Heart right ventricle (tissue), 16 donors: Measurements from ENCODE around the gene TMEM100. TPM values are rescaled to one million over a fixed set of nuclear protein-coding genes. Genes with fewer than 3 reads are reported as not detected.

Experiments used
- ATAC-seq, 8 donors: fragments of 200-7000 bp; cut with Tn5 transposase; one replicate each; pipeline ENCODE4 v1.9.1; 2020; ENCODE audit warnings: mild to moderate bottlenecking in 8 of 8, moderate library complexity in 8 of 8, moderate number of reproducible peaks in 1 of 8
- DNase-seq, 2 donors: peaks; one replicate each; pipeline ENCODE4 v3.0.0-alpha.2; 2020
- H3K27ac ChIP-seq, 10 donors: fragments of 200-600 bp; sonication (generic) in 2 of 10; one replicate each; pipeline versions ENCODE4 v1.5.0 to v1.8.0; 2020 to 2022; ENCODE audit warnings: mild to moderate bottlenecking in 3 of 10
- H3K27me3 ChIP-seq, 7 donors: fragments of 200-600 bp; one replicate each; pipeline ENCODE4 v1.8.0; 2021 to 2022; ENCODE audit warnings: mild to moderate bottlenecking in 2 of 7
- H3K36me3 ChIP-seq, 9 donors: fragments of 200-600 bp; sonication (generic) in 1 of 9; one replicate each; pipeline versions ENCODE4 v1.5.0 to v1.8.0; 2020 to 2022; ENCODE audit warnings: mild to moderate bottlenecking in 2 of 9
- H3K4me1 ChIP-seq, 9 donors: fragments of 200-600 bp; sonication (generic) in 1 of 9; one replicate each; pipeline versions ENCODE4 v1.5.0 to v1.8.0; 2020 to 2022; ENCODE audit warnings: mild to moderate bottlenecking in 4 of 9
- H3K4me3 ChIP-seq, 10 donors: fragments of 200-600 bp; sonication (generic) in 2 of 10; one replicate each; pipeline versions ENCODE4 v1.5.0 to v1.8.0; 2020 to 2022; ENCODE audit warnings: mild to moderate bottlenecking in 7 of 10, moderate library complexity in 2 of 10
- H3K9me3 ChIP-seq, 11 donors: fragments of 200-600 bp in 10 of 11; sonication (generic) in 2 of 11; one replicate each; pipeline versions ENCODE4 v1.5.0 to v1.8.0; 2013 to 2022; ENCODE audit warnings: mild to moderate bottlenecking in 2 of 11, control low read depth in 1 of 11, moderate library complexity in 1 of 11
- CTCF ChIP-seq, 9 donors: fragments of 200-600 bp; sonication (generic) in 2 of 9; IDR thresholded peaks; one replicate each; pipeline versions ENCODE4 v1.5.0 to v1.8.0; 2021 to 2022; ENCODE audit warnings: antibody characterized with exemption in 9 of 9, mild to moderate bottlenecking in 5 of 9, moderate library complexity in 1 of 9
- WGBS, 2 donors: extraction: QIAGEN DNeasy Blood & Tissue Kit; methylation state at CpG; one replicate each; pipeline ENCODE4 v1.1.7; 2013; ENCODE audit warnings: inconsistent platforms in 1 of 2; 5-methylcytosine and 5-hydroxymethylcytosine counted together
- intact Hi-C, 10 donors: fragments of 100-400 bp; cut with DNase I; formaldehyde crosslinking; loops; one replicate each; pipeline versions ENCODE4 v1.11.1 to v1.14.2; 2022
- polyA plus RNA-seq, 2 donors: library from polyadenylated mRNA; stranded (reverse); fragments of 200-250 nt; gene quantifications; one replicate each; pipeline ENCODE4 v1.2.3, GENCODE V29; 2013
- total RNA-seq, 10 donors: library from RNA; stranded (reverse); fragmentation: NEBNext Ultra II Directional in 3 of 10; extraction: Animal tissue kit (Norgen Biotek cat#: 25700) in 3 of 10; gene quantifications; one replicate each; pipeline versions ENCODE4 v1.2.1 to v1.2.4, GENCODE V29; 2021 to 2023
- donor health status: Arrhythmogenic right ventricular cardiomyopathy.
- donor health status: ischemic (EF 13 %, LVEDD 7.1; RV severe dilation, severe dysfunction).
- donor health status: healthy with polysubstance abuse.
- donor health status: DM: no; HTN: yes; CAD: no.
- donor health status: DM: no; HTN: no; CAD: no.
- donor health status: ischemic (EF 25% LVEDD 6.9; RV normal size, moderate dysfunction).
- donor health status: ischemic (EF 25% LVEDD 5.7; RV mildly dilated, moderate dysfunction).
- donor health status: healthy.
- donor health status: DM: yes; HTN: yes; CAD: no.
- donor health status: Ischemic cardiomyopathy.
- donor health status: ischemic (EF 35%, LVEDD 5.7; RV mildly dilated, moderate dysfunction).
- donor health status: nonischemic (EF 11% LVEDD 7.7; RV severe dilation, severe dysfunction).
- donor health status: DM: yes; HTN: yes; CAD: no.
- donor health status: PGD.
- donor health status: ischemic (EF 29% LVEDD 5.4; RV normal size, mild dysfunction).
- donor health status: nonischemic (EF 23%, LVEDD 6.1; RV moderate dilation, normal function).

TMEM100 gene
- total and polyA plus RNA-seq, 12 donors: 1.6 to 12.1 (median 6.1) TPM

DNA sequence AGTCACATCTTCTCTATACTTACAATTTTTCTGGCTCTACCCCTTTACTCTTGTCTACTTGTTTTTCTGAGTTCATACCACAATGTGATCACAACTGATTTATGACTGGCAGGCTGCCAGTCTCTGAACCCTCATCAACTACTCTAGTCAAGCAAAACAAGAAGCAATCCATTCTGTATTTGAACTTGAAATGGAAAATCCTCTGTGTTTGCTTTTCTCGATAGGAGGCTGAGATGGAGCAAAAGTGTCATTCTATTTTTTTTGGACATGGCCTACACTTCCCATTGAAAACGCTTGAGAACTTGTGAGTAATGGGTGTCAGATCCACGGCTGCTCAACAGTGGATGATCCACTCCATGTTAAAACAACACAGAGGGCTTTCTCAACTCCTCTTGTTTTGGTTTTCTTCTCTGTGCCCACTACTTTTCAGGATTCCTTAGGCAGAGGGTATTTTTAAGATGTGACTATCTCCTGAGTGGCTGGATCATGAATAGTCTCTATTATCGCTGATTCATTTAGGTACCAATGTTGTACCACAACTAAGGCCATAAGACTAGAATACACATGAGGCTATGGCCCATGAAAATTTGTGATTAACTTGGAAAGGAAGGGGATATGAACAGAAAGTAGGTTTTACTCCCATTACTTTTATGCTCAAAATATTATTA lies 11.7 kb downstream of the TMEM100 start:
- WGBS, 2 donors: 85 to 89% methylated on average over 4 of the region's 4 CpGs
- Histone ChIP-seq H3K9me3 (no peaks in the 10 kb centered on the region), H3K4me1 (peaks cover 0 to 16% (median 9%) of the 10 kb centered on the region in 9 donors), H3K36me3 (no peaks in the 10 kb centered on the region), H3K27me3 (peaks cover 0 to 3% (median 0%) of the 10 kb centered on the region in 7 donors), H3K4me3 (no peak overlapping the region), H3K27ac (no peak overlapping the region)
- DNase-seq (no peak), ATAC-seq (peak in 3 of 8 donors; percentile 31 to 40 (median 34))
- TF ChIP-seq CTCF (IDR thresholded peaks at IDR 0.05): no peak
- intact Hi-C loops: loop anchor here in 1 of 10 donors (10.0 kb wide), 1 partner anchor 186 kb away; no protein-coding TSS in a partner anchor

- Histone ChIP-seq H3K27me3 (peaks cover 0 to 3% (median 0%) of the 10 kb centered on the region in 7 donors), H3K4me3 (no peak overlapping the region), H3K27ac (no peak overlapping the region), H3K36me3 (no peaks in the 10 kb centered on the region), H3K4me1 (peaks cover 0 to 16% (median 9%) of the 10 kb centered on the region in 9 donors), H3K9me3 (no peaks in the 10 kb centered on the region)
- TF ChIP-seq CTCF (IDR thresholded peaks at IDR 0.05): no peak
- no peak for DNase-seq
- 84 to 85% methylated on average over 3 of the region's 3 CpGs for WGBS, 2 donors
- intact Hi-C loops: loop anchor here in 1 of 10 donors (10.0 kb wide), 1 partner anchor 186 kb away; no protein-coding TSS in a partner anchor
- peak in 4 of 8 donors; percentile 31 to 47 (median 42) for ATAC-seq
These were observed 12.3 kb downstream of the TMEM100 start for GRCh38 chr17:55710410-55710809.

DNA sequence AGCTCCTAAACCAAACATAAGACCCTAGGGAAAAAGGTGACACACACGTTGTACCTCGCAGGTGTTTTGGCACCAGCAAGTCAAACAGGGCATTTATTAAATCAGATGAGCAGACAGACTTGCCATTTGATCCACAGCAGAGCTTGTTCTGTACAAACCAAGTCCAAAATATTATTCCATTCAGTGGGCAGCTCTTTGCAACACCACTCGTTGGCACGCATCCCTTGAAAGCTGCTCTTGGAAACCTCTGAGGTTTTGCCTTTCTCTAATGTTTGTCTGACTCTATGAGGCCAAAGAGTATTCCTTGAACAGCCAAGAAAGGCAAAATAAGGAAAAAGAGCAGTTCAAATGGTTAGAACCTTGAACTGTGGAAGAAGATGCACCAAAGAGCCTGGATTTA lies 12.7 kb downstream of the TMEM100 start:
- DNase-seq (no peak), ATAC-seq (no peak)
- no peak overlapping the region for H3K27ac ChIP-seq
- H3K9me3 ChIP-seq: no peaks in the 10 kb centered on the region
- peaks cover 0 to 3% (median 0%) of the 10 kb centered on the region in 7 donors for H3K27me3 ChIP-seq
- intact Hi-C loops: loop anchor here in 1 of 10 donors (10.0 kb wide), 1 partner anchor 185 kb away; no protein-coding TSS in a partner anchor
- 88 to 93% methylated on average over 4 of the region's 4 CpGs for WGBS, 2 donors
- no peaks in the 10 kb centered on the region for H3K36me3 ChIP-seq
- no peak overlapping the region for H3K4me3 ChIP-seq
- H3K4me1 ChIP-seq: peaks cover 0 to 16% (median 9%) of the 10 kb centered on the region in 9 donors
- TF ChIP-seq CTCF (IDR thresholded peaks at IDR 0.05): no peak

GRCh38 chr17:55709440-55709839 lies 13.2 kb downstream of the TMEM100 start:
- no peak for TF ChIP-seq CTCF (IDR thresholded peaks at IDR 0.05)
- no peak overlapping the region for H3K4me3 ChIP-seq
- H3K9me3 ChIP-seq: no peaks in the 10 kb centered on the region
- WGBS, 2 donors: 92% methylated on average over 7 of the region's 7 CpGs
- intact Hi-C loops: no loop called here
- peaks cover 0 to 16% (median 9%) of the 10 kb centered on the region in 9 donors for H3K4me1 ChIP-seq
- no peak for ATAC-seq
- no peaks in the 10 kb centered on the region for H3K36me3 ChIP-seq
- no peak for DNase-seq
- H3K27me3 ChIP-seq: peaks cover 0 to 7% (median 0%) of the 10 kb centered on the region in 7 donors
- H3K27ac ChIP-seq: no peak overlapping the region
